ENCODE data around the gene SIKE1. TPM values are rescaled to one million over a fixed set of nuclear protein-coding genes. Genes with fewer than 3 reads are reported as not detected.

Gene SIKE1
- polyA plus RNA-seq, 12 donors = 18.9 to 39.7 (median 33.4) TPM; not detected in 1

Other genes with a start within 250 kb of the SIKE1 start
- 10 to 100 TPM in 11 of 12 donors, not detected in 1; 18.4 to 41.8 (median 28.8) TPM for gene BCAS2, start 199.1 kb downstream of the SIKE1 start, polyA plus RNA-seq (ENCODE audit: insufficient read length in 12 of 12)
- gene DENND2C, start 110.6 kb downstream of the SIKE1 start, polyA plus RNA-seq (ENCODE audit: insufficient read length in 12 of 12) = 10 to 100 TPM in 5 of 12 donors, 1 to 10 TPM in 6, not detected in 1; 3.8 to 14.0 (median 8.3) TPM
- gene AMPD1, start 85.1 kb downstream of the SIKE1 start, polyA plus RNA-seq (ENCODE audit: insufficient read length in 12 of 12) = 100 to 1,000 TPM in 6 of 12 donors, 10 to 100 TPM in 5, not detected in 1; 28.6 to 217 (median 114) TPM
- 10 to 100 TPM in 11 of 12 donors, not detected in 1; 48.6 to 64.6 (median 60.4) TPM for gene NRAS, start 63.9 kb downstream of the SIKE1 start, polyA plus RNA-seq (ENCODE audit: insufficient read length in 12 of 12)
- gene CSDE1, start 22.7 kb downstream of the SIKE1 start, polyA plus RNA-seq (ENCODE audit: insufficient read length in 12 of 12) = 100 to 1,000 TPM; 211 to 622 (median 473) TPM
- gene SYCP1, start 74.2 kb upstream of the SIKE1 start, polyA plus RNA-seq (ENCODE audit: insufficient read length in 12 of 12) = under 1 TPM in 2 of 12 donors, not detected in 10; 0.14 to 0.25 TPM
- under 1 TPM in 1 of 12 donors, not detected in 11; 0.37 TPM for gene TSHB, start 249.1 kb upstream of the SIKE1 start, polyA plus RNA-seq (ENCODE audit: insufficient read length in 12 of 12)